ENCODE results near the gene MDGA2. TPM values are rescaled to one million over a fixed set of nuclear protein-coding genes. Genes with fewer than 3 reads are reported as not detected.

MDGA2 gene
- total RNA-seq, 2 donors from 2014 or later: not detected

GRCh38 chr14:47411523-47411922, 263.9 kb downstream of the MDGA2 start:
- TF ChIP-seq, protein P1, sequence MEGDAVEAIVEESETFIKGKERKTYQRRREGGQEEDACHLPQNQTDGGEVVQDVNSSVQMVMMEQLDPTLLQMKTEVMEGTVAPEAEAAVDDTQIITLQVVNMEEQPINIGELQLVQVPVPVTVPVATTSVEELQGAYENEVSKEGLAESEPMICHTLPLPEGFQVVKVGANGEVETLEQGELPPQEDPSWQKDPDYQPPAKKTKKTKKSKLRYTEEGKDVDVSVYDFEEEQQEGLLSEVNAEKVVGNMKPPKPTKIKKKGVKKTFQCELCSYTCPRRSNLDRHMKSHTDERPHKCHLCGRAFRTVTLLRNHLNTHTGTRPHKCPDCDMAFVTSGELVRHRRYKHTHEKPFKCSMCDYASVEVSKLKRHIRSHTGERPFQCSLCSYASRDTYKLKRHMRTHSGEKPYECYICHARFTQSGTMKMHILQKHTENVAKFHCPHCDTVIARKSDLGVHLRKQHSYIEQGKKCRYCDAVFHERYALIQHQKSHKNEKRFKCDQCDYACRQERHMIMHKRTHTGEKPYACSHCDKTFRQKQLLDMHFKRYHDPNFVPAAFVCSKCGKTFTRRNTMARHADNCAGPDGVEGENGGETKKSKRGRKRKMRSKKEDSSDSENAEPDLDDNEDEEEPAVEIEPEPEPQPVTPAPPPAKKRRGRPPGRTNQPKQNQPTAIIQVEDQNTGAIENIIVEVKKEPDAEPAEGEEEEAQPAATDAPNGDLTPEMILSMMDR (IDR thresholded peaks at IDR 0.05): no peak
- Histone ChIP-seq H3K4me3 (no peak overlapping the region), H3K27me3 (no peaks in the 10 kb centered on the region), H3K27ac (no peak overlapping the region), H3K9ac (ENCODE audit: low read depth in 2 of 2, low read length in 2 of 2) (no peak overlapping the region), H3K36me3 (no peaks in the 10 kb centered on the region), H3K4me1 (no peaks in the 10 kb centered on the region), H3K9me3 (no peaks in the 10 kb centered on the region)
- no peak for DNase-seq
- intact Hi-C loops (cut with DNase I): no loop called here

GRCh38 chr14:47392326-47392725, 283.1 kb downstream of the MDGA2 start:
- no peak for DNase-seq
- H3K9ac ChIP-seq (ENCODE audit: low read depth in 2 of 2, low read length in 2 of 2): no peak overlapping the region
- intact Hi-C loops (cut with DNase I): no loop called here

DNA sequence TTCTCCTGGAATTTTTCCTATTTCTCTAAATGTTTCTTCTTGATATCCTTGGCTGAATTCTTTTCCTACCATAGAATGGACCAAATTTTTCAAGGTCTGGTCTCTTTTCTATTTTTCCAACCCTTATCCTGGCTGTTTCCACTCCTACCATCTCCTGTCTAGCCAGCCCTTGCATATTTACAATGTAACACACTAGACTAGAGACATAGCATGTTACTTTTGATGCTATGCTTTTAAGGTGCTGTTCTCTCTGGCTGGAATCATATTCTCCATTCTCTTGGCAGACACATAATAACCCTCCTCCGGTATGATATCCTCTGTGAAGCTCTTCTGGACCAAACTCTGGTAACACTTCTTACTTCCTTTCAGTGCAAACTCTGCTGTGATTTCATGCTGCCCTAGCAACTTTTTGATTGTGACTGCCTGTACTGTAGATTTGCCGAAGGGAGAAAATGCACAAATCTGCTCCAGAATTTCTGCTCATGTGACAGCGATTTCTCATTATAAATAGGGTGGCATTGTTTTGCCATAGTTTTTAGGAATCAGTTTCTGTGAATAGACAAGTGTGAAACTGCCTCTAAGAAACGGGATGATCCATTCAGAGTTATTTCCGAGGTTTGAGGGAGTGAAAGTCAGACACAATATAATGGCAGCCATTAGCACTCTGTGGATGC, 284.4 kb downstream of the MDGA2 start:
- TF ChIP-seq, protein P1 (IDR thresholded peaks at IDR 0.05): no peak
- Histone ChIP-seq H3K9me3 (no peaks in the 10 kb centered on the region), H3K9ac (ENCODE audit: low read depth in 2 of 2, low read length in 2 of 2) (no peak overlapping the region), H3K4me1 (no peaks in the 10 kb centered on the region), H3K4me3 (no peak overlapping the region), H3K27me3 (no peaks in the 10 kb centered on the region), H3K27ac (no peak overlapping the region), H3K36me3 (no peaks in the 10 kb centered on the region)
- intact Hi-C loops (cut with DNase I): no loop called here
- DNase-seq: no peak

More at GRCh38 chr14:47392326-47392725, 283.1 kb downstream of the MDGA2 start:
- TF ChIP-seq, protein P1 (IDR thresholded peaks at IDR 0.05): no peak
- Histone ChIP-seq H3K4me3 (no peak overlapping the region), H3K4me1 (no peaks in the 10 kb centered on the region), H3K27ac (no peak overlapping the region), H3K36me3 (no peaks in the 10 kb centered on the region), H3K27me3 (no peaks in the 10 kb centered on the region), H3K9me3 (no peaks in the 10 kb centered on the region)

GRCh38 chr14:47389535-47389934, 285.9 kb downstream of the MDGA2 start:
- H3K27me3 ChIP-seq: no peaks in the 10 kb centered on the region
- H3K4me1 ChIP-seq: no peaks in the 10 kb centered on the region
- DNase-seq: no peak
- no peaks in the 10 kb centered on the region for H3K36me3 ChIP-seq
- no peak overlapping the region for H3K4me3 ChIP-seq
- TF ChIP-seq, protein P1 (IDR thresholded peaks at IDR 0.05): no peak
- no peak overlapping the region for H3K9ac ChIP-seq (ENCODE audit: low read depth in 2 of 2, low read length in 2 of 2)
- intact Hi-C loops (cut with DNase I): no loop called here
- H3K27ac ChIP-seq: no peak overlapping the region
- no peaks in the 10 kb centered on the region for H3K9me3 ChIP-seq

GRCh38 chr14:47366006-47366405, 309.4 kb downstream of the MDGA2 start:
- Histone ChIP-seq H3K9ac (ENCODE audit: low read depth in 2 of 2, low read length in 2 of 2) (no peak overlapping the region), H3K4me3 (no peak overlapping the region), H3K27me3 (no peaks in the 10 kb centered on the region), H3K36me3 (no peaks in the 10 kb centered on the region), H3K9me3 (no peaks in the 10 kb centered on the region), H3K4me1 (no peaks in the 10 kb centered on the region), H3K27ac (no peak overlapping the region)
- intact Hi-C loops (cut with DNase I): no loop called here
- TF ChIP-seq, protein P1 (IDR thresholded peaks at IDR 0.05): no peak
- DNase-seq: no peak
